K562 (cell line): Measurements from ENCODE around the gene OPA3. TPM values are rescaled to one million over a fixed set of nuclear protein-coding genes. Genes with fewer than 3 reads are reported as not detected.

Experiments
- ATAC-seq: fragments of 200-7000 bp; cut with Tn5 transposase; 3 replicates; pipeline ENCODE4 v1.9.1; 2020; ENCODE audit warnings: moderate library complexity
- BruUV-seq: library from RNA; stranded (reverse); fragments of 400-500 nt; replicated peaks from 2 replicates; lab custom pipeline; 2021; lab: Mats Ljungman, UMichigan
- CTCF ChIA-PET: fragments of 300-600 bp; formaldehyde crosslinking; extraction: SDS; loops from one replicate; lab custom pipeline; 2021; ENCODE audit warnings: low intra/inter-chr PET ratio; lab: Yijun Ruan, JAX
- POLR2A ChIA-PET: fragments of 300-600, 350-650 bp; sonication (Branson Sonifier 250); formaldehyde crosslinking; extraction: SDS; loops from one replicate; lab custom pipeline; 2021; ENCODE audit warnings: antibody characterized with exemption, inconsistent platforms; lab: Yijun Ruan, JAX
- DNase-seq, 4 experiments: peaks; one replicate each; pipeline versions ENCODE4 v3.0.0 to v3.0.0-alpha.2; 2011 to 2018; ENCODE audit warnings: low spot score in 3 of 4, mixed read lengths in 3 of 4; ENCODE audit errors: extremely low read depth in 1 of 4
- FAIRE-seq: peaks from 2 replicates; lab custom pipeline; 2011; peaks lifted over from hg19 to GRCh38; lab: Jason Lieb, UNC
- H2AFZ ChIP-seq: 2 replicates; pipeline ENCODE4 v1.6.0; 2011; ENCODE audit warnings: low read depth, low read length, control low read depth, inconsistent platforms
- H3K27ac ChIP-seq: fragments of 200-600 bp; 3 replicates; pipeline ENCODE4 v1.8.0; 2011; ENCODE audit warnings: low read depth, mild to moderate bottlenecking, control low read depth, inconsistent platforms, low read length, moderate library complexity, mixed read lengths; ENCODE audit errors: extremely low read depth
- H3K27me3 ChIP-seq, 2 experiments: fragments of 300-600 bp in 1 of 2; 2 replicates in 1 of 2; 3 replicates in 1 of 2; pipeline versions ENCODE4 v1.6.0 to v1.8.0; 2011; ENCODE audit warnings: inconsistent platforms in 2 of 2, low read length in 2 of 2, mild to moderate bottlenecking in 1 of 2, mixed read lengths in 1 of 2, moderate library complexity in 1 of 2; ENCODE audit not compliant: control insufficient read depth in 2 of 2, insufficient read depth in 2 of 2
- H3K36me3 ChIP-seq: fragments of 300-600 bp; 3 replicates; pipeline ENCODE4 v1.8.0; 2011; ENCODE audit warnings: mild to moderate bottlenecking, low read length, inconsistent platforms; ENCODE audit not compliant: control insufficient read depth, insufficient read depth
- H3K4me1 ChIP-seq, 2 experiments: fragments of 200-600 bp in 1 of 2; replicated peaks in 1 of 2; 2 replicates in 1 of 2; 3 replicates in 1 of 2; pipeline versions ENCODE4 v1.5.1 to v1.8.0; 2011; ENCODE audit warnings: inconsistent platforms in 2 of 2, low read length in 2 of 2, mild to moderate bottlenecking in 1 of 2, mixed read lengths in 1 of 2, moderate library complexity in 1 of 2; ENCODE audit not compliant: control insufficient read depth in 2 of 2, insufficient read depth in 2 of 2
- H3K4me2 ChIP-seq: 2 replicates; pipeline ENCODE4 v1.6.1; 2011; ENCODE audit warnings: low read length, control low read depth, inconsistent platforms, mixed read lengths; ENCODE audit not compliant: insufficient read depth
- H3K4me3 ChIP-seq: fragments of 200-600 bp; sonication (generic), shearing (Covaris generic); 2 replicates; pipeline ENCODE4 v1.5.1; 2016; ENCODE audit warnings: control low read depth, inconsistent platforms
- H3K79me2 ChIP-seq: fragments of 200-600 bp; 3 replicates; pipeline ENCODE4 v1.8.0; 2011; ENCODE audit warnings: low read length, inconsistent platforms; ENCODE audit not compliant: control insufficient read depth, insufficient read depth
- H3K9ac ChIP-seq, 2 experiments: 2 replicates each; pipeline versions ENCODE4 v1.6.0 to v1.6.1; 2011; ENCODE audit warnings: low read depth in 2 of 2, low read length in 2 of 2, control low read depth in 1 of 2, inconsistent platforms in 1 of 2, mild to moderate bottlenecking in 1 of 2, mixed read lengths in 1 of 2; ENCODE audit not compliant: insufficient read depth in 1 of 2
- H3K9me1 ChIP-seq: one replicate; pipeline ENCODE4 v1.6.0; 2011; ENCODE audit warnings: inconsistent platforms, mild to moderate bottlenecking, low read length, moderate library complexity; ENCODE audit not compliant: control insufficient read depth, insufficient read depth
- H3K9me3 ChIP-seq: replicated peaks from 2 replicates; pipeline ENCODE4 v1.5.1; 2011; ENCODE audit warnings: low read depth, low read length, inconsistent platforms; ENCODE audit not compliant: control insufficient read depth, insufficient read depth
- H4K20me1 ChIP-seq: replicated peaks from 2 replicates; pipeline ENCODE4 v1.6.1; 2011; ENCODE audit warnings: low read length, inconsistent platforms, mixed read lengths; ENCODE audit not compliant: control insufficient read depth, insufficient read depth
- CBFA2T3 ChIP-seq: fragments of 450-650 bp; IDR thresholded peaks from 2 replicates; pipeline ENCODE4 v1.6.1; 2017
- ETV1 ChIP-seq: fragments of 450-650 bp; conservative IDR thresholded peaks from 2 replicates; pipeline ENCODE4 v1.6.1; 2016; ENCODE audit warnings: missing genetic modification characterization, control low read depth, low read depth, missing compliant biosample characterization
- FOXK2 ChIP-seq, 2 experiments: fragments of 450-650 bp; IDR thresholded peaks in 1 of 2; conservative IDR thresholded peaks in 1 of 2; 2 replicates each; pipeline ENCODE4 v1.6.1; 2016; ENCODE audit warnings: low read depth in 2 of 2, mild to moderate bottlenecking in 1 of 2
- GABPB2 ChIP-seq: fragments of 250-450 bp; sonication (Bioruptor Pico); conservative IDR thresholded peaks from 2 replicates; pipeline ENCODE4 v1.5.1; 2021; ENCODE audit warnings: mild to moderate bottlenecking
- HDAC1 ChIP-seq, 2 experiments: fragments of 450-650 bp; IDR thresholded peaks; 2 replicates each; pipeline ENCODE4 v1.6.1; 2016 to 2017; ENCODE audit warnings: inconsistent platforms in 1 of 2, mild to moderate bottlenecking in 1 of 2, moderate library complexity in 1 of 2
- MBD2 ChIP-seq: sonication (generic); IDR thresholded peaks from 2 replicates; pipeline ENCODE4 v1.6.1; 2016; ENCODE audit warnings: low read depth, borderline replicate concordance
- PHF8 ChIP-seq: fragments of 200-600 bp; sonication (generic); IDR thresholded peaks from 2 replicates; pipeline ENCODE4 v1.6.1; 2012; ENCODE audit warnings: mixed run types, mild to moderate bottlenecking, inconsistent platforms, low read length, moderate library complexity, borderline replicate concordance
- PML ChIP-seq: IDR thresholded peaks from 2 replicates; pipeline ENCODE4 v1.6.1; 2012; ENCODE audit warnings: low read length, inconsistent platforms
- RNF2 ChIP-seq: sonication (generic); IDR thresholded peaks from 2 replicates; pipeline ENCODE4 v1.6.1; 2016
- SLC30A9 ChIP-seq: fragments of 250-450 bp; sonication (Bioruptor Pico); IDR thresholded peaks from 2 replicates; pipeline ENCODE4 v1.8.0; 2022; ENCODE audit warnings: mild to moderate bottlenecking, moderate library complexity
- SRSF9 ChIP-seq: fragments of 200-400 bp; formaldehyde crosslinking; IDR thresholded peaks from 2 replicates; pipeline ENCODE4 v1.6.1; 2017; ENCODE audit warnings: low read depth, low read length, borderline replicate concordance
- ZNF511 ChIP-seq: sonication (generic); formaldehyde crosslinking; IDR thresholded peaks from 2 replicates; pipeline ENCODE4 v1.8.0; 2022; ENCODE audit warnings: mild to moderate bottlenecking, missing genetic modification reagents
- ZSCAN32 ChIP-seq: fragments of 450-650 bp; formaldehyde crosslinking; IDR thresholded peaks from 2 replicates; pipeline ENCODE4 v1.4.0; 2020; ENCODE audit warnings: mild to moderate bottlenecking, moderate library complexity
- WGBS: fragments of 100-300 bp; shearing (Covaris generic); methylation state at CpG from one replicate; pipeline ENCODE4 v1.1.6; 2016; ENCODE audit warnings: low coverage, mixed read lengths; ENCODE audit not compliant: insufficient coverage; ENCODE audit errors: missing lambda C conversion rate; 5-methylcytosine and 5-hydroxymethylcytosine counted together
- in situ Hi-C: fragments of 300-500 bp; cut with MboI; formaldehyde crosslinking; loops from 4 replicates; pipeline ENCODE4 v1.15.0; 2018; ENCODE audit warnings: inconsistent platforms, mixed read lengths
- intact Hi-C: fragments of 100-400 bp; cut with micrococcal nuclease; formaldehyde crosslinking; loops from 2 replicates; pipeline ENCODE4 v1.14.2; 2022
- polyA plus RNA-seq, 8 experiments: library from polyadenylated mRNA; depleted of rRNA in 4 of 8; stranded (reverse) in 5 of 8; unstranded in 3 of 8; fragments of >200 nt; fragmentation: Nextera tagmentation in 2 of 8; fragmentation: Illumina TruSeq in 1 of 8; extraction: Ambion mirVana in 2 of 8; extraction: Trizol in 1 of 8; gene quantifications; 2 replicates each; pipeline versions ENCODE4 v1.2.1 to v1.2.3, GENCODE V29; 2011 to 2014; ENCODE audit warnings: inconsistent platforms in 1 of 8, missing spikeins in 1 of 8
- total RNA-seq, 7 experiments: library from RNA; depleted of rRNA in 6 of 7; stranded (reverse); fragments of >200 nt in 6 of 7; fragmentation: Illumina TruSeq in 2 of 7; extraction: Trizol in 2 of 7; gene quantifications; 2 replicates each; pipeline versions ENCODE4 v1.2.1 to v1.2.3, GENCODE V29; 2011 to 2021; ENCODE audit warnings: low replicate concordance in 1 of 7
- TF ChIP-seq, protein P1 (sequence below): fragments of 200-800 bp; sonication (Bioruptor generic); IDR thresholded peaks from 2 replicates; pipeline ENCODE4 v1.6.1; 2017; ENCODE audit warnings: missing genetic modification characterization, missing compliant biosample characterization
- TF ChIP-seq, protein P2 (sequence below), 2 experiments: IDR thresholded peaks in 1 of 2; conservative IDR thresholded peaks in 1 of 2; 2 replicates each; pipeline ENCODE4 v1.6.1; 2016; ENCODE audit warnings: low read depth in 2 of 2, mild to moderate bottlenecking in 1 of 2, missing compliant biosample characterization in 1 of 2, missing genetic modification characterization in 1 of 2, moderate library complexity in 1 of 2

The OPA3 gene
- total and polyA plus RNA-seq, 9 of the 15 experiments (the other 6 are each of a cell fraction or from before 2014, with no cell fraction given), result 1.4 to 18.8 (median 9.0) TPM

DNA sequence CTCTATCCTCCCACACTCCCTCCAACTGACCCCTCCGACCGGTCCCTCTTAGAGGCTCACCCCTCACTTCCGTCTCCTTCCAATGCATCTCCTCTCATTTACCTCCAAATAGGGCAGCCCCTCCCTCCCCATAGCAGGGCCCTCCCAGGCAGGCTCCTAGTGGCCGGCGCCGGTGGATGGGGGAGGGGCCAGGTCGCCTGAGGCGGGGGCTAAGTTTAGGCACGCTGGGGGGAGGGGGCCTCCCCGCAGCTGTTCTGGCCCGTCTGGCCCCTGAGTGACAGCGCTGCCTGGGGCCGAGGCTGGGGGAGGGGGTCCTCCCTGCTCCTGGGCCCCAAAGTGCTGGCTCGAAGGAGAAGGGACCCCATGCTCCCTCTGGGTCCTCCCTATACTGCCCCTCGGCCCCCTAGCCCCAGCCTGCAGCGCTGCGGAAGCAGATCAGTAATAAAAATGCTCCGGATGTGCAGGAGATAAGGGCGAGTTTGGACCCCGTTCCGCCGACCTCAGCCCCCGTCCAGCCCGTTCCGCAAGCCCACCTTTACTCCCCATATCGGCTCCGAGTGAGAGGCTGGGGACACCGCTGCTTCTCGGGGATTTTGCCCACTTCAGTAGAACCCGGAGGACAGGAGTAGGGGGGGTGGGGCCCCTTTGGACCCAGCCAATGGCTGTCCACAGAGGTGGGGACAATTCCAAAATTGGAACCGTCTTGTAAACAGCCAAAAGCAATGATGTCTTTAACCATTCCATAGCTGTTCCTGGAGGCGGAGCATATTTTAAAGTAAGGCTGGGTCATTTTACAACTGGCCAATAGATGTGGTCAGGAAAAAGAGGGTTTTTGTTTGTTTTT is 91.8 kb downstream of the OPA3 start:
- TSS peak; percentile 75 for BruUV-seq
- intact Hi-C loops (no loop called here), in situ Hi-C loops (no loop called here)
- Histone ChIP-seq H3K9ac (peak overlapping the region; percentile 67 to 94), H3K4me3 (peak overlapping the region; percentile 60), H2AFZ (peak overlapping the region; percentile 90), H3K79me2 (peaks cover 6% of the 10 kb centered on the region; the same call in 1 of the 3 replicates), H4K20me1 (no peaks in the 10 kb centered on the region), H3K9me3 (no peaks in the 10 kb centered on the region), H3K4me2 (peak overlapping the region; percentile 82), H3K27me3 (peaks cover 3 to 16% of the 10 kb centered on the region in 2 experiments; a peak in 3 of 5 replicates), H3K36me3 (no peaks in the 10 kb centered on the region), H3K4me1 (peaks cover 7 to 53% of the 10 kb centered on the region in 2 experiments; a peak in 4 of 5 replicates), H3K27ac (peak overlapping the region; percentile 77), H3K9me1 (no peaks in the 10 kb centered on the region)
- WGBS, result 1% methylated on average over 24 of the region's 32 CpGs
- DNase-seq, result peak; percentile 84 to 93 (median 88)
- CTCF ChIA-PET, result interaction anchor here (1.0 to 1.3 kb wide), 3 partner anchors 14 to 150 kb away, joined by 4 to 7 read pairs (median 4); no protein-coding TSS in a partner anchor
- peak; percentile 88 for FAIRE-seq
- POLR2A ChIA-PET, result interaction anchor here (0.7 to 1.6 kb wide), 2 partner anchors 14 to 25 kb away, joined by 4 to 6 read pairs; partner anchors contain the start of gene FOSB
- ATAC-seq, result peak; percentile 86
- TF ChIP-seq, protein P1, sequence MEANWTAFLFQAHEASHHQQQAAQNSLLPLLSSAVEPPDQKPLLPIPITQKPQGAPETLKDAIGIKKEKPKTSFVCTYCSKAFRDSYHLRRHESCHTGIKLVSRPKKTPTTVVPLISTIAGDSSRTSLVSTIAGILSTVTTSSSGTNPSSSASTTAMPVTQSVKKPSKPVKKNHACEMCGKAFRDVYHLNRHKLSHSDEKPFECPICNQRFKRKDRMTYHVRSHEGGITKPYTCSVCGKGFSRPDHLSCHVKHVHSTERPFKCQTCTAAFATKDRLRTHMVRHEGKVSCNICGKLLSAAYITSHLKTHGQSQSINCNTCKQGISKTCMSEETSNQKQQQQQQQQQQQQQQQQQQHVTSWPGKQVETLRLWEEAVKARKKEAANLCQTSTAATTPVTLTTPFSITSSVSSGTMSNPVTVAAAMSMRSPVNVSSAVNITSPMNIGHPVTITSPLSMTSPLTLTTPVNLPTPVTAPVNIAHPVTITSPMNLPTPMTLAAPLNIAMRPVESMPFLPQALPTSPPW (CRISPR knock-in tag), result peak; percentile 93
- no peak for TF ChIP-seq SLC30A9 (CRISPR knock-in tag)
- TF ChIP-seq ETV1 (tag), result peak; percentile 92
- TF ChIP-seq HDAC1 (IDR thresholded peaks at IDR 0.05), result peak in 1 of 2 experiments; percentile 60; a peak in 1 of 4 replicates
- TF ChIP-seq ZSCAN32 (CRISPR knock-in tag), result no peak
- peak; percentile 71 for TF ChIP-seq PHF8
- TF ChIP-seq GABPB2, result no peak
- peak; percentile 29; the same call in 1 of the 2 replicates for TF ChIP-seq PML
- peak; percentile 32; the same call in 1 of the 2 replicates for TF ChIP-seq CBFA2T3
- peak; percentile 56; the same call in 1 of the 2 replicates for TF ChIP-seq ZNF511 (CRISPR knock-in tag)
- TF ChIP-seq, protein P2, sequence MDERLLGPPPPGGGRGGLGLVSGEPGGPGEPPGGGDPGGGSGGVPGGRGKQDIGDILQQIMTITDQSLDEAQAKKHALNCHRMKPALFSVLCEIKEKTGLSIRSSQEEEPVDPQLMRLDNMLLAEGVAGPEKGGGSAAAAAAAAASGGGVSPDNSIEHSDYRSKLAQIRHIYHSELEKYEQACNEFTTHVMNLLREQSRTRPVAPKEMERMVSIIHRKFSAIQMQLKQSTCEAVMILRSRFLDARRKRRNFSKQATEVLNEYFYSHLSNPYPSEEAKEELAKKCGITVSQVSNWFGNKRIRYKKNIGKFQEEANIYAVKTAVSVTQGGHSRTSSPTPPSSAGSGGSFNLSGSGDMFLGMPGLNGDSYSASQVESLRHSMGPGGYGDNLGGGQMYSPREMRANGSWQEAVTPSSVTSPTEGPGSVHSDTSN (CRISPR knock-in tag; IDR thresholded peaks at IDR 0.05; ENCODE audit: low read depth), result peak; percentile 54
- TF ChIP-seq, protein P2 (tag; conservative IDR thresholded peaks at IDR 0.05; ENCODE audit: low read depth), result peak; percentile 77
- TF ChIP-seq RNF2, result peak; percentile 74; the same call in 1 of the 2 replicates
- TF ChIP-seq FOXK2 (conservative IDR thresholded peaks at IDR 0.05 in 1 of 2, IDR thresholded peaks at IDR 0.05 in 1 of 2; ENCODE audit: low read depth in 2 of 2), result peak; percentile 94 to 96
- TF ChIP-seq MBD2, result peak; percentile 53; the same call in 1 of the 2 replicates
- TF ChIP-seq SRSF9, result no peak
